Stimulated activated naive CD8-positive, alpha-beta T cell treated with anti-CD3 and anti-CD28 coated beads, Interleukin-15, amount 100 ng/mL, for 72 hours (primary cell): Measurements from ENCODE around the gene ZNF426.

Experiments
- ATAC-seq: fragments of 150-1000 bp; cut with Tn5 transposase; 2 replicates; pipeline ENCODE4 v1.10.0; 2021; ENCODE audit warnings: mild to moderate bottlenecking, moderate library complexity
- DNase-seq, 2 donors: peaks; one replicate each; pipeline ENCODE4 v3.0.0; 2021 to 2022
- H3K27ac Mint-ChIP-seq, 2 donors: one replicate each; pipeline ENCODE4 v1.8.0; 2022; ENCODE audit warnings: mild to moderate bottlenecking in 2 of 2, mixed read lengths in 2 of 2, moderate library complexity in 2 of 2
- H3K27me3 Mint-ChIP-seq: one replicate; pipeline ENCODE4 v1.8.0; 2022; ENCODE audit warnings: mixed read lengths
- H3K4me1 Mint-ChIP-seq: one replicate; pipeline ENCODE4 v1.8.0; 2022; ENCODE audit warnings: mild to moderate bottlenecking, mixed read lengths
- H3K4me3 Mint-ChIP-seq, 2 donors: one replicate each; pipeline ENCODE4 v1.8.0; 2022; ENCODE audit warnings: mild to moderate bottlenecking in 2 of 2, mixed read lengths in 2 of 2, moderate library complexity in 1 of 2
- H3K9me3 Mint-ChIP-seq, 2 donors: one replicate each; pipeline ENCODE4 v1.8.0; 2022; ENCODE audit warnings: mixed read lengths in 2 of 2

Gene ZNF426

DNA sequence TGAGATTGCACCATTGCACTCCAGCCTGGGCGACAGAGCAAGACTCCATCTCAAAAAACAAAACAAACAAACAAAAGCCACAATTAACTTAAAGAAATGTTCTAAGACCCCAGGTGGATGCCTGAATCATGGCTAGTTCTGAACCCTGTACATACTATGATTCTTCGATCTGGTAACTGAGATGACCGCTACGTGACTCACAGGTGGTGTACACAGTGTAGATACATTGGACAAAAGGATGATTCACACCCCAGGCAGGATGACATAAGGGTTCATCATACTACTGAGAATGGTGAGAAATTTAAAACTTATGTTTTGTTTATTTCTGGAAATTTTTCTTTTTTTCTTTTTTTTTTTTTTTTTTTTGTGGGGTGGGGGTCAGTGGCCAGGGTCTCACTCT lies 6.5 kb downstream of the ZNF426 start:
- no peak overlapping the region for H3K27ac Mint-ChIP-seq
- DNase-seq: no peak
- no peaks in the 10 kb centered on the region for H3K4me1 Mint-ChIP-seq
- H3K27me3 Mint-ChIP-seq: no peaks in the 10 kb centered on the region
- no peak overlapping the region for H3K4me3 Mint-ChIP-seq
- peaks cover 44 to 60% of the 10 kb centered on the region in 2 donors for H3K9me3 Mint-ChIP-seq
- no peak for ATAC-seq

GRCh38 chr19:9528757-9529336 lies 9.6 kb downstream of the ZNF426 start:
- Mint-ChIP-seq H3K27me3 (no peaks in the 10 kb centered on the region), H3K27ac (no peak overlapping the region), H3K9me3 (peaks cover 49 to 62% of the 10 kb centered on the region in 2 donors), H3K4me1 (no peaks in the 10 kb centered on the region), H3K4me3 (no peak overlapping the region)
- no peak for ATAC-seq
- no peak for DNase-seq

GRCh38 chr19:9523885-9524474 lies 14.5 kb downstream of the ZNF426 start:
- H3K27me3 Mint-ChIP-seq: no peaks in the 10 kb centered on the region
- no peaks in the 10 kb centered on the region for H3K4me1 Mint-ChIP-seq
- no peak overlapping the region for H3K27ac Mint-ChIP-seq
- DNase-seq (no peak), ATAC-seq (no peak)
- peaks cover 43 to 67% of the 10 kb centered on the region in 2 donors for H3K9me3 Mint-ChIP-seq
- H3K4me3 Mint-ChIP-seq: no peak overlapping the region

DNA sequence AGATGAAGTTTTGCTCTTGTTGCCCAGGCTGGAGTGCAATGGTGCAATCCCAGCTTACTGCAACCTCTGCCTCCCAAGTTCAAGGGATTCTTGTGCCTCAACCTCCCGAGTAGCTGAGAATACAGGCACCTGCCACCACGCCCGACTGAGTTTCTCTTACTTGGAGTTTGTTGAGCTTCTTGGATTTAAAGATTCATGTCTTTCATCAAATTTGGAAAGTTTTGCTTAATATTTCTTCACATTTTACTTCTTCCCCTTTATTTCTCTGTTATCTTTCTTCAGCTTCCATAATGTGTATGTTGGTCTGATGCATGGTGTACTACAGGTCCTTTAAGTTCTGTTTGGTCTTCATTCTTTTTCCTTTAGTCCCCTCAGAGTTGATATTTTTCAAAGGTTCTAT lies 31.2 kb downstream of the ZNF426 start:
- DNase-seq (no peak), ATAC-seq (no peak)
- no peak overlapping the region for H3K27ac Mint-ChIP-seq
- H3K4me1 Mint-ChIP-seq: no peaks in the 10 kb centered on the region
- H3K9me3 Mint-ChIP-seq: peaks cover 49 to 62% of the 10 kb centered on the region in 2 donors
- no peak overlapping the region for H3K4me3 Mint-ChIP-seq
- no peaks in the 10 kb centered on the region for H3K27me3 Mint-ChIP-seq

GRCh38 chr19:9500796-9501195 lies 37.6 kb downstream of the ZNF426 start:
- no peak overlapping the region for H3K27ac Mint-ChIP-seq
- no peak overlapping the region for H3K4me3 Mint-ChIP-seq
- DNase-seq: no peak
- peaks cover 10% of the 10 kb centered on the region for H3K4me1 Mint-ChIP-seq
- peaks cover 29 to 39% of the 10 kb centered on the region in 2 donors for H3K9me3 Mint-ChIP-seq
- H3K27me3 Mint-ChIP-seq: peaks cover 8% of the 10 kb centered on the region
- ATAC-seq: no peak

- ATAC-seq (peak; percentile 65), DNase-seq (peak; percentile 49 to 50)
- peak within 1 kb of the TSS; percentile 80 to 86 for H3K4me3 Mint-ChIP-seq
- peak within 1 kb of the TSS; percentile 53 to 59 for H3K27ac Mint-ChIP-seq
- peaks cover 23 to 43% of the 10 kb centered on the region in 2 donors for H3K9me3 Mint-ChIP-seq
- peaks cover 10% of the 10 kb centered on the region for H3K4me1 Mint-ChIP-seq
- peaks cover 8% of the 10 kb centered on the region for H3K27me3 Mint-ChIP-seq
Measured at GRCh38 chr19:9498183-9498902, 40.1 kb downstream of the ZNF426 start, which contains the start of gene ZNF560. Gene ZNF560 (minus strand): TSS chr19:9498616. CDS start chr19:9475313, 23,303 bp downstream.

DNA sequence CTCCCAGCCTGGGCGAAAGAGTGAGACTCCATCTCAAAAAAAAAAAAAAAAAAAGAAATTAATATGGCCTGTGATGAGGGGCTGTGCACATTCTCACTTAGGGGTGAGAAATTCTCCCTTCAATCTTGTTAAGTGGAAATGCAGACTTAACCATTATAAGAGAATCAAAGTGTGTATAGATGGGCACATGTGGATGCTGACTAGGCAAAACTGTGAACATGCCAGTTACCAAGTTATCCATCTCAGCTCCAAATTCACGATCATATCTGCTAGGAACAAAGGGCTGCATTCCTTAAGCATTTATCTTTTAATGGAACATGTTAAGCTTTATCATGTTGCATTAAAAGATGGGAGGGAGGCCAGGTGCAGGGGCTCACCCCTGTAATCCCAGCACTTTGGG lies 44.3 kb downstream of the ZNF426 start:
- no peak overlapping the region for H3K27ac Mint-ChIP-seq
- ATAC-seq (no peak), DNase-seq (no peak)
- H3K4me3 Mint-ChIP-seq: no peak overlapping the region
- H3K4me1 Mint-ChIP-seq: peaks cover 10% of the 10 kb centered on the region
- peaks cover 8% of the 10 kb centered on the region for H3K27me3 Mint-ChIP-seq
- H3K9me3 Mint-ChIP-seq: peaks cover 26 to 44% of the 10 kb centered on the region in 2 donors

DNA sequence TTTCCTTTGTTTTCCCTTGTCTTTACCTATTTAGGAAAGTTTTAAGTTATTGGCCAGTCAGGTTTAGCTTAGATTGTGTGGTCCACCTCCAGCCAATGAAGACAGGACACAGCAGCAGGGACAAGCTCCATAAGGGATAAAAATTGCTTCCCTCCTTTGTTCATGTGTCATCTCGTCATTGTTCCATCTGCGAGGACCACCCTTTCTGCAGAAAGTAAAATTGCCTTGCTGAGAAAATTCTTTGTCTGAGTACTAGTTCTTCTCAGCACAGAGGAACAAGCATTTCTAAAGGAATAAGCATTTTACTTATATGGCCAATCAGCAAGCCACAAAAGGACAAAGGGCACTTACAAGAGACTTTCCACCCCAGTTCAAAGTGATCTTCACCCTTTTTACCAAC lies 51.4 kb downstream of the ZNF426 start:
- Mint-ChIP-seq H3K9me3 (peaks cover 22 to 55% of the 10 kb centered on the region in 2 donors), H3K4me3 (no peak overlapping the region), H3K27ac (no peak overlapping the region), H3K4me1 (no peaks in the 10 kb centered on the region), H3K27me3 (no peaks in the 10 kb centered on the region)
- no peak for ATAC-seq
- no peak for DNase-seq

DNA sequence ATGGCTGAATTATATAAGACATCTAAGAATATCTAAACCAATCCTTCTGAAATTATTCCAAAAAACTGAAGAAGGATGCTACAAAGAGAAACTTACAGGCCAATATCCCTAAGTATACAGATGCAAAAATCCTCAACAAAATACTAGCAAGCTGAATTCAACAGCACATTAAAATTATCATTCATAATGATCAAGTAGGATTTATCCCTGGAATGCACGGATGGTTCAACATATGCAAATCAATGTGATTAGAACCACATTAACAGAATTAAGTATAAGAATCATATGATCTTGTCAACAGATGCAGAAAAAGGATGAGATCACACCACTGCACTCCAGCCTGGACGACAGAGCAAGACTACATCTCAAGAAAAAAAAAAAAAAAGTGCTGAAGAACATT lies 53.3 kb downstream of the ZNF426 start:
- Mint-ChIP-seq H3K27me3 (no peaks in the 10 kb centered on the region), H3K9me3 (peaks cover 19 to 50% of the 10 kb centered on the region in 2 donors), H3K4me3 (no peak overlapping the region), H3K27ac (no peak overlapping the region), H3K4me1 (no peaks in the 10 kb centered on the region)
- ATAC-seq: no peak
- DNase-seq: no peak

DNA sequence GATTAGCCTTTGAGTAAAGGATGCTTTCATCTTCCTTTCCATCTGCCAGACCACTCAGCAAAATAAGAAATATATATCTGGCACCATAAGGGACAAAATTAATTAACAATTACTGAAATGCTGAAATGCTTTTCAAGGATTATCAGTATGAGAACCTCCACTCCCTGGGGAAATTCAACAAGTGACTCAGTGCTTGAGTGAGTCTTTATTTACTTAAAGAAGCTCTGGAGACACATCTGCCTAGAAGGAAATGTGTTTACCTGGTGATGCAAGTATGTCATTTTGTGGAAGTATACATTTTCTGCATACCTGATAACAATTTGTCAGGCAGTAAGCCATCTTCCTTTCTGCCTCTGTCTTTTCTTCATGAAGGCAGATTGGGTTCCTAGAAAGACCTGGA lies 63.5 kb downstream of the ZNF426 start:
- H3K4me3 Mint-ChIP-seq: no peak overlapping the region

More for the DNA sequence above, 63.5 kb downstream of the ZNF426 start:
- Mint-ChIP-seq H3K27ac (no peak overlapping the region), H3K27me3 (no peaks in the 10 kb centered on the region), H3K4me1 (no peaks in the 10 kb centered on the region), H3K9me3 (peaks cover 28 to 47% of the 10 kb centered on the region in 2 donors)
- no peak for DNase-seq
- no peak for ATAC-seq
